D341Med (cell line): ENCODE measurements around the gene FAM149B1.

Experiments used
- DNase-seq: peaks from one replicate; pipeline ENCODE4 v3.0.0; 2012; ENCODE audit warnings: low spot score

Gene FAM149B1

GRCh38 chr10:73174148-73174925 lies 6.4 kb downstream of the FAM149B1 start:
- no peak for DNase-seq

GRCh38 chr10:73182568-73182967 lies 14.6 kb downstream of the FAM149B1 start:
- no peak for DNase-seq

DNA sequence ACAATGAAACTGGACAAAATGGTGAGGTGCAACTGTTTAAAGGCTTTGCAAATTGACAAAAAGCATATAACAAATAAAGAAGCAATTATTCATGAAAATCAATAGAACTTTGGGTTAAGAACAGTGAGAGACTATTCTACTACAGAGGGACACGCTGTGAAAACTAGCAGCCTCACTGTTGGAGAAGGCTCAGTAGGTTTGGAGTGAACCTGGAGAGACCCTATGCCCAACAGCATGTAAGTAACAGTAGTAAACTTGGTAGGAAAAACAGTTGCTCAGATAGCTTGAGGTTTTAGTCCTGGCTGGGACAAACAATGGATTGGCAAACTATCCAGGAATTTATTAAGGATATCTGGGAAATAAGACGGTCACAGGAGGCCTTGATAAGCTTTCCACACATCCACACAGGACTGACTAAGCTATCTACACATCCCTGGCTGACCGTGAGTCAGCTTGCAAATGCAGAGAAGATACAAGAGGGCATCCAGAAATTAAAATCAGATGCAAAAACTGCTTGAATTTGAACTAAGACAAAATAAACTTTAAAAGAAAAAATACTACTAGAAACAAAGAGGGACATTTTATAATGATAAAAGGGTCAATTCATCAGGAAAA lies 15.9 kb downstream of the FAM149B1 start:
- no peak for DNase-seq

- no peak for DNase-seq
Measured at GRCh38 chr10:73186266-73186665, 18.3 kb downstream of the FAM149B1 start.

DNA sequence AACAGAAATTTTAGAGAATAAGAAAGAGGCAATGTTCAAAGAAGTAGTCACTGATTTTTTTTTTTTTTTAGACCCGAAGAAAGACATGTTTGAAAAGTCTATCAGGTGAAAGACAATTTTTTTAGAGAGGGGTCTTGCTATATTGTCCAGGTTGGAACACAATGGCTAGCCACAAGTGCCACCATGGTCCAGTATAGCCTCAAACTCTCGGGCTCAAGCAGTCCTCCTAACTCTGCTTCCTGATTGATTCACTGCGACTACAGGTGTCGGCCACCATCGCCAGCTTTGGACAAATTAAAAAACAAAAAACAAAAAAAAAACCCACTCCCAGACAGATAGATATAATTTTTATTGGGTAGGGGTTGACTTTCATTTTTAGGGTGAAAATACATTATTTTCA lies 22.3 kb downstream of the FAM149B1 start:
- no peak for DNase-seq

GRCh38 chr10:73205081-73205480 lies 37.2 kb downstream of the FAM149B1 start:
- DNase-seq = no peak

GRCh38 chr10:73205890-73206289 lies 38.0 kb downstream of the FAM149B1 start:
- no peak for DNase-seq

- no peak for DNase-seq
Measured at GRCh38 chr10:73206385-73206784, 38.5 kb downstream of the FAM149B1 start.

- no peak for DNase-seq
Measured at GRCh38 chr10:73207883-73208282, 40.0 kb downstream of the FAM149B1 start.

GRCh38 chr10:73209705-73210104 lies 41.8 kb downstream of the FAM149B1 start:
- DNase-seq = no peak

GRCh38 chr10:73210395-73211105 lies 42.6 kb downstream of the FAM149B1 start:
- no peak for DNase-seq

DNA sequence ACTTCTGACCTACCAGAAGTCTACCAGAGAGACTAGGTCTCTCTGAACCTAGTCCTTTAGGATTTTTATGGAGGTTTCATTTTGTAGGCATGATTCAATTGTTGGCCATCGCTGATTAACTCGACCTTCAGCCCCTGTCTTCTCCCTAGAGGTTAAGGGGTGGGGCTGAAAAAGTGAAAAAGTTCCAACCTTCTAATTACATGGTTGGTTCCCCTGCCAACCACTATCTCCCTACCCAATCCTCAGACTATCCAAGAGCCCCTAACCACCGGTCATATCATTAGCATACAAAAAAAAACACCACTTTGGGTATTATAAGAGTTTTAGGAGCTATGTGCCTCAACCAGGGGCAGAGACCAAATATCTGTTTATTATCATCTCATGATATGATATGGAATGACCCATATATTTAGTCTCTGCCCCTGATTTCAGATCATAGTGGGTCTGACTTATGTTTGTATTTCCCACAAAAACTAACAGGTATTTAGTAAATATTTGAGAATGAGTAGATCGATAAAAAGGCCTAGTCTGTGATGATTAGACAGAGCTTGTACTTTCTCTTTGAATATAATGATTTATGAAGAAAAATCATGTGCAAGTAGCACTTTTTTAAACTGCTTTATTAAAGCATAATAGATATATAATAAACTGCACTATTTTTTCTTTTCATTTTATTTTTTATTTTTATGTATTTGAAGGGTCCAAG lies 43.3 kb downstream of the FAM149B1 start:
- DNase-seq = no peak

DNA sequence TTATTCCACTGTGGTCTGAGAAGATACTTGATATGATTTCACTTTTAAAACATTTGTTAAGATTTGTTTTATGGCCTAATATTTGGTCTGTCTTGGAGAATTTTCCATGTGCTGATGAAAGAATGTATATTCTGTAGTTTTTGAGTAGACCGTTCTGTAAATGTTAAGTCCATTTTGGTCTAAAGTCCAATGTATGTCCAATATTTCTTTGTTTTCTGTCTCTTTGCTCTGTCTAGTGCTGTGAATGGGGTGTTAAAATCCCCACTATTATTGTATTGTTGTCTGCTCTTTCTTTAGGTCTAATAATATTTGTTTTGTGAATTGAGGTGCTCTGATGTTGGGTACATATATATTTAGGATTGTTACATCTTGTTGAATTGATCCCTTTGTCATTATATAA lies 47.8 kb downstream of the FAM149B1 start:
- no peak for DNase-seq

DNA sequence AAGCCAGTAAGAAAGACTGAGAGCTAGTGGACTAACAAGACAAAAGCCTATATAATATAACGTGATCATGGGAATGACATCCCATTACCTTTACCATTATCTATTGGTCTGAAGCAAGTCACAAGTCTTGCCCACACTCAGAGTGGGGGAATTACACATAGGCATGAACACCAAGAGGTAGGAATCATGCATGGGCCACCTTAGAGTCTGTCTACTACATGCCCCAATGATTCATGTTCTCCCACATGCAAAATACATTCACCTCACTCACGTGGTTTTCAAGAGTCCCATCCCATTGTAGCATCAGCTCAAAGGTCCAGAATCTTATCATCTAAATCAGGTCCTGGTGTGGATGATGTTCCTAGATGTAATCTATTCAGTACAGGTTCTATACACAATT lies 49.7 kb downstream of the FAM149B1 start:
- DNase-seq = no peak

DNA sequence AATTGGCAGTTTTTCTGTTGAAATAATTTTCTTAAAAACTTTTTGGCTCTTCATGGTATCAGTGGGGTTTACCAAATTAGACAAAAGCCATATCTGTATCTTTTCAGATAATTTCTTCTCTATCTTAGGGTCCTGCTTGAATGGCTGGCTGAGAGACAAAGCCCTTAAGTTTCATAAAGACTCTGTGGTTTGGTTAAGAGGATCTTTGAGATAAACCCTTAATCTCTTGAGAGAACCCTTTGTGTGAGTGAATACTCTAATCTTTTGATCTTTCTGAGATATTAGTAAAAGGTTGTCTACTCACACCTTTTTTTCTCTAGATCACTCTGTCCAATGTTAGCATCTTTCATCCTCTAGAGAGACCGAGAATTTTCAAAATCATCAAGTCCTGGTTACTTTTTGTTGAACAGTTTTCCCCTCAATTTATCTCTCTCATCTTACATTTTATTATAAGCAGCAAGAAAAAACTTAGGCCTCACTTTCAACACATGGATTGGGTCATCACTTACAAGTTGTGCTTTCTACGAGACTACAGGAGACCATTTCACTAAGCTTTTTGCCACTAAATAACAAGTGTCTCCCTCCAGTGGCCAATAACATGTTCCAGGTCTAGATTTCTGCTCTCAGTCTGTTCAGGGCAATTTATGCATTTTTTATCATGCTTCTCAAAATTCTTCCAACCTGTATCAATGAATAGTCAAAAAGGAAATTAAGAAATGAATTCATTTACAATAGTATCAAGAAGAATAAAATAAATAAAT lies 50.7 kb downstream of the FAM149B1 start:
- DNase-seq = peak; percentile 39

DNA sequence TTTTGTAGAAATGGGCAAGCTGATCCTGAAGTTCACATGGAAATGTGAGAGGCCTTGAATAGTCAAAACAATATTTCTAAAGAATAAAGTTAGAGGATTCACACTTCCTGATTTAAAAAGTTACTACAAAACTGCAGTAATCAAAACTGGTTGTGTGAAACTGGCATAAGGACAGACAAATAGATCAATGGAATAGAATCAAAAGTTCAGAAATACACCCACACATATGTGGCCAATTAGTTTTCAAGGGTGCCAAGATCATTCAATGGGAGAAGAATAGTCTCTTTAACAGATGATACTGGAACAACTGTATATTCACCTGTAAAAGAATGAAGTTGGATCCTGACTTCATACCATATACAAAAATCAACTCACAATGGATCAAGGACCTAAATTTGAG lies 51.5 kb downstream of the FAM149B1 start:
- DNase-seq = no peak

DNA sequence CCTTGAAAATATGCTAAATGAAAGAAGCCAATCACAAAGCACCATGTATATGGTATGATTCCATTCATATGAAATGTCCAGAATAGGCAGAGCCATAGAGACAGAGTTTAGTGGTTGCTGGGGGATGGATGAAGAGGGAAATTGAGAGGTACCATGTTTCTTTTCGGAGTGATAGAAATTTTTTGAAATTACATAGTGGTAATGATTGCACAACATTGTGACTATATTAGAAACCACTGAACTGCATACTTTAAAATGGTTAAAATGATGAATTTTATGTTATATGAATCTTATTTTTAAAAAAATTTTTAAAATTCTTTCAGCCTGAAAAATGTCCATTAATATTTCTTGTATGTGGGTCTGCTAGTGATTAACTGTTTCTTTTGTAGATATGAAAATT lies 53.1 kb downstream of the FAM149B1 start:
- DNase-seq = no peak

DNA sequence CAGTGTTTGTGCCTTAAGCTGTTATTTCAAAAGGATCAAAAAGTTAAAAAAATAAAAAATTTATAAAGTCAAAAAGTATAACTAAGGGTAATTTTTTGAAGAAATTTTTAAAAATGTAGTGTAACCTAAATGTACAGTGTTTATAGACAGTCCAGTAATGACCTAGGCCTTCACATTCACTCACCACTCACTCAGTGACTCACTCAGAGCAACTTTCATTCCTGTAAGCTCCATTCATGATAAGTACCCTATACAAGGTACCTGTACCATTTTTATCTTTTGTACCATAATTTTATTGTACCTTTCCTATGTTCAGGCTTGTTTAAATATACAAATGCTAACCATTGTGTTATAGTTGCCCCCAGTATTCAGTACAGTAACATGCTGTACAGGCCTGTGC lies 57.6 kb downstream of the FAM149B1 start:
- DNase-seq = no peak

DNA sequence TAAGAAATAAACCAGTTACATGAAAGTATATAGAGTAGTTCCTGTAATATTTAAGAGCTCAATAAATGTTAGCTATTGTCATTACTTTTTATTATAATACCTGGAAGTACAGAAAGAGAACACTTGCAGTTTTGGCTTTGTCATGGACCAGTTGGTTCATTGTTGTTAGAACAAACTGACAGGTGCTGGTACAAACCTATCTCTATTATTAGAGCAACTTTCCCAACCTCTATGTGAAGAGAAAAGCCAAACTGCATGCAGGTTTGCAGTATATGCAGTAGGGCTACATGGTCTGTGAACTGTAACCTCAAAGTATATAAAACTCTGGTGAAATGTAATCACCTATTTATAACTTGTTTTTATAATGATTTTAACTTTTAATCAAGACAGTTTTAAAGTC lies 58.7 kb downstream of the FAM149B1 start:
- DNase-seq = no peak

DNA sequence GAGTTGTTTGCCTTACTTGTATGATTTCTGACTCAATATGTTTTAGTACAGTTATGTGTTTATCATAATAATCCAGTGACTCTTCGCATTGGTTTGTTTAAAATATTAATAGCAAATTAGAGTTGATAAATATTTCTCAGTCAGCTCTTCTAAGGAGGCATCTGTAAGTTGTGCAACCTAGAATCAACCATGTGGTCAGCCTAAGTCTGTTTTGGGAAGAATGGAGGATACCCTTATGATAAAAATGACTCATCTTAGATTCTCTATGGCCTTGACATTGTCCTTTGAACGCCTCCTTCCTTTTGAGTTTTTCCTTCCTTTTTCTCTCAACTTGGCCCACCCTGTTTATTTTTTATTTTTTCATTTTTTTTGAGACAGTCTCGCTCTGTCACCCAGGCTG lies 60.3 kb downstream of the FAM149B1 start:
- DNase-seq = no peak

DNA sequence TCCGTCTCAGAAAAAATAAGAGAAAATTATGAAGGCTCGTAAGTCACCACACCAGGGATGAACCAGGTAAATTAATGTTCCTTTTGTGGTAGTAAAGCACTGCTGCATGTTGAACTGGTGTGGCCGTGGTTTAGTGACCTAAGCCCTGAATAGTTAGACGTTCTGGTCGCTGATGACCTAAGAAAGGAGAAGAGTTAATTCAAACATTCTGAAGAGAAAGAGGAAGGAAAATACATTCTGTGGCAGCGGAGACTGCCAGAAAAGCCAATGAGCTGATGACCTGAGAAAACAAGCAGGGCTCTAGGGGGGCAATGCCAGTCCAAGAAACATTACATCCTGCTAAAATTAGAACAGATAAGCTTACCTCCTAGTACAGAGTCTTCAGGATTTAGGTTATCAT lies 61.6 kb downstream of the FAM149B1 start:
- DNase-seq = no peak

GRCh38 chr10:73232887-73233286 lies 65.0 kb downstream of the FAM149B1 start:
- DNase-seq = peak; percentile 28
